Naive thymus-derived CD4-positive, alpha-beta T cell (primary cell): Measurements from ENCODE around the gene FSD1. TPM values are rescaled to one million over a fixed set of nuclear protein-coding genes. Genes with fewer than 3 reads are reported as not detected.

Source experiments
- ATAC-seq: fragments of 150-1000 bp; cut with Tn5 transposase; 2 replicates; pipeline ENCODE4 v1.10.0; 2021; ENCODE audit warnings: mild to moderate bottlenecking, moderate library complexity
- CTCF ChIA-PET: fragments of 350-600 bp; sonication (Branson Sonifier 250); formaldehyde crosslinking; loops from one replicate; lab custom pipeline; 2021; ENCODE audit warnings: antibody characterized with exemption; lab: Charles Lee
- POLR2A ChIA-PET: fragments of 350-600 bp; sonication (Branson Sonifier 250); formaldehyde crosslinking; loops from one replicate; lab custom pipeline; 2021; ENCODE audit warnings: antibody characterized with exemption, inconsistent platforms; lab: Charles Lee
- DNase-seq, 9 donors: peaks; one replicate each; pipeline versions ENCODE4 v3.0.0 to v3.0.0-alpha.2; 2020 to 2022; ENCODE audit warnings: mixed read lengths in 1 of 9
- H3K27ac ChIP-seq: one replicate; pipeline ENCODE4 v1.7.0; 2013; ENCODE audit warnings: mild to moderate bottlenecking, low read depth, low read length, moderate library complexity
- H3K27me3 ChIP-seq, 2 donors: one replicate each; pipeline ENCODE4 v1.7.0; 2013; ENCODE audit warnings: low read length in 2 of 2, mild to moderate bottlenecking in 2 of 2, moderate library complexity in 2 of 2; ENCODE audit not compliant: control insufficient read depth in 2 of 2, insufficient read depth in 2 of 2
- H3K36me3 ChIP-seq, 3 experiments: 1 replicate in 2 of 3; 2 replicates in 1 of 3; pipeline ENCODE4 v1.7.0; 2013; ENCODE audit warnings: low read length in 3 of 3, mild to moderate bottlenecking in 3 of 3, moderate library complexity in 1 of 3; ENCODE audit not compliant: insufficient read depth in 3 of 3, control insufficient read depth in 2 of 3
- H3K4me1 ChIP-seq, 2 donors: one replicate each; pipeline ENCODE4 v1.7.0; 2013; ENCODE audit warnings: low read length in 2 of 2, mild to moderate bottlenecking in 2 of 2, moderate library complexity in 1 of 2; ENCODE audit not compliant: control insufficient read depth in 2 of 2, insufficient read depth in 2 of 2
- H3K4me3 ChIP-seq: 2 replicates; pipeline ENCODE4 v1.7.0; 2013; ENCODE audit warnings: mild to moderate bottlenecking, low read length
- H3K9me3 ChIP-seq, 3 experiments: 1 replicate in 2 of 3; 2 replicates in 1 of 3; pipeline ENCODE4 v1.7.0; 2013; ENCODE audit warnings: low read length in 3 of 3; ENCODE audit not compliant: control insufficient read depth in 2 of 3
- H3K27ac Mint-ChIP-seq, 9 donors: one replicate each; pipeline ENCODE4 v1.8.0; 2020 to 2022; ENCODE audit warnings: mixed read lengths in 9 of 9, mild to moderate bottlenecking in 8 of 9, moderate library complexity in 5 of 9, inconsistent platforms in 2 of 9
- H3K27me3 Mint-ChIP-seq, 5 donors: one replicate each; pipeline ENCODE4 v1.8.0; 2021 to 2022; ENCODE audit warnings: mixed read lengths in 5 of 5, mild to moderate bottlenecking in 1 of 5
- H3K36me3 Mint-ChIP-seq, 5 donors: one replicate each; pipeline ENCODE4 v1.8.0; 2020 to 2022; ENCODE audit warnings: mixed read lengths in 5 of 5, mild to moderate bottlenecking in 3 of 5, inconsistent platforms in 1 of 5
- H3K4me1 Mint-ChIP-seq, 7 donors: one replicate each; pipeline ENCODE4 v1.8.0; 2020 to 2022; ENCODE audit warnings: mixed read lengths in 7 of 7, mild to moderate bottlenecking in 3 of 7, inconsistent platforms in 1 of 7
- H3K4me3 Mint-ChIP-seq, 10 donors: one replicate each; pipeline ENCODE4 v1.8.0; 2020 to 2022; ENCODE audit warnings: mild to moderate bottlenecking in 10 of 10, mixed read lengths in 10 of 10, moderate library complexity in 6 of 10, inconsistent platforms in 2 of 10
- H3K9me3 Mint-ChIP-seq, 11 donors: one replicate each; pipeline ENCODE4 v1.8.0; 2020 to 2022; ENCODE audit warnings: mixed read lengths in 11 of 11, mild to moderate bottlenecking in 4 of 11, inconsistent platforms in 1 of 11, moderate library complexity in 1 of 11
- intact Hi-C, 2 donors: fragments of 100-400 bp; cut with micrococcal nuclease; formaldehyde crosslinking; loops; one replicate each; pipeline ENCODE4 v1.15.1; 2023
- polyA plus RNA-seq, 2 donors: library from polyadenylated mRNA; unstranded; fragments of 300-500 nt; fragmentation: Illumina TruSeq; gene quantifications; one replicate each; pipeline ENCODE4 v1.2.3, GENCODE V29; 2021
- total RNA-seq, 6 experiments: library from RNA in 5 of 6; stranded (reverse) in 5 of 6; gene quantifications; 1 replicate in 5 of 6; 2 replicates in 1 of 6; pipeline ENCODE4 v1.2.3 and lab custom pipeline; 2021 to 2026

The FSD1 gene
- total and polyA plus RNA-seq, 7 experiments from 2014 or later: 0.95 to 18.9 (median 2.3) TPM

- Histone ChIP-seq H3K9me3 (no peaks in the 10 kb centered on the region), H3K27me3 (no peaks in the 10 kb centered on the region), H3K4me1 (peaks cover 4 to 28% of the 10 kb centered on the region in 2 donors), H3K4me3 (peak overlapping the region; percentile 69), H3K36me3 (peaks cover 0 to 11% (median 0%) of the 10 kb centered on the region in 3 experiments), H3K27ac (peak overlapping the region; percentile 73)
- ChIA-PET POLR2A (interaction anchor here (0.6 to 3.5 kb wide), 8 partner anchors 35 to 693 kb away, joined by 3 to 29 read pairs (median 4); partner anchors contain the start of genes CHAF1A, MPND and STAP2), CTCF (interaction anchor here (0.9 to 2.2 kb wide), 3 partner anchors 20 to 50 kb away, joined by 3 to 11 read pairs (median 3); no protein-coding TSS in a partner anchor)
- peak overlapping the region; percentile 88 to 96 (median 93) for H3K27ac Mint-ChIP-seq
- H3K4me1 Mint-ChIP-seq: peaks cover 13 to 70% (median 41%) of the 10 kb centered on the region in 7 donors
- ATAC-seq: peak; percentile 39
- DNase-seq: peak in 5 of 9 donors; percentile 9 to 35 (median 20)
- H3K27me3 Mint-ChIP-seq: no peaks in the 10 kb centered on the region
- peaks cover 0 to 7% (median 0%) of the 10 kb centered on the region in 5 donors for H3K36me3 Mint-ChIP-seq
- H3K9me3 Mint-ChIP-seq: no peaks in the 10 kb centered on the region
- intact Hi-C loops: loop anchor here (1.0 to 5.0 kb wide), 6 partner anchors 27 to 99 kb away; partner anchors contain the start of genes MPND (in 2 of the 2) and SH3GL1 (in 1 of the 2)
- peak overlapping the region; percentile 84 to 98 (median 92) for H3K4me3 Mint-ChIP-seq
Observed at GRCh38 chr19:4301590-4302242, 2.7 kb upstream of the FSD1 start.

GRCh38 chr19:4302243-4302640 is 2.2 kb upstream of the FSD1 start, which contains the start of gene TMIGD2:
Gene TMIGD2, minus strand, starts transcription at chr19:4302389. Its CDS starts 4 bp downstream, at chr19:4302385.
- H3K9me3 ChIP-seq: no peaks in the 10 kb centered on the region
- peak within 1 kb of the TSS; percentile 84 to 98 (median 92) for H3K4me3 Mint-ChIP-seq
- peak in 7 of 9 donors; percentile 25 to 46 (median 38) for DNase-seq
- peaks cover 4 to 28% of the 10 kb centered on the region in 2 donors for H3K4me1 ChIP-seq
- CTCF ChIA-PET: interaction anchor here (0.7 to 2.2 kb wide), 4 partner anchors 19 to 78 kb away, joined by 3 to 11 read pairs (median 3); no protein-coding TSS in a partner anchor
- H3K4me1 Mint-ChIP-seq: peaks cover 13 to 67% (median 41%) of the 10 kb centered on the region in 7 donors
- POLR2A ChIA-PET: interaction anchor here (0.7 to 3.5 kb wide), 9 partner anchors 20 to 694 kb away, joined by 3 to 29 read pairs (median 4); partner anchors contain the start of genes CHAF1A, MPND, MRPL54 and STAP2
- intact Hi-C loops: loop anchor here (1.0 to 5.0 kb wide), 6 partner anchors 26 to 98 kb away; partner anchors contain the start of genes MPND (in 2 of the 2) and SH3GL1 (in 1 of the 2)
- H3K27ac Mint-ChIP-seq: peak within 1 kb of the TSS; percentile 88 to 96 (median 93)
- H3K9me3 Mint-ChIP-seq: no peaks in the 10 kb centered on the region
- H3K27ac ChIP-seq: peak within 1 kb of the TSS; percentile 73
- no peaks in the 10 kb centered on the region for H3K27me3 Mint-ChIP-seq
- H3K4me3 ChIP-seq: peak within 1 kb of the TSS; percentile 69
- peaks cover 0 to 9% (median 0%) of the 10 kb centered on the region in 3 experiments for H3K36me3 ChIP-seq
- H3K27me3 ChIP-seq: no peaks in the 10 kb centered on the region
- ATAC-seq: peak; percentile 34
- H3K36me3 Mint-ChIP-seq: peaks cover 0 to 7% (median 0%) of the 10 kb centered on the region in 5 donors

- Mint-ChIP-seq H3K27me3 (no peaks in the 10 kb centered on the region), H3K36me3 (peaks cover 0 to 4% (median 0%) of the 10 kb centered on the region in 5 donors), H3K4me3 (peak overlapping the region; percentile 59 to 98 (median 78)), H3K27ac (peak overlapping the region in 8 of 9 donors; percentile 48 to 96 (median 84)), H3K4me1 (peaks cover 8 to 50% (median 38%) of the 10 kb centered on the region in 7 donors), H3K9me3 (no peaks in the 10 kb centered on the region)
- no peaks in the 10 kb centered on the region for H3K27me3 ChIP-seq
- H3K4me3 ChIP-seq: peak overlapping the region; percentile 43
- ChIA-PET CTCF (no interaction called here), POLR2A (interaction anchor here (1.3 to 3.5 kb wide), 3 partner anchors 27 to 542 kb away, joined by 3 to 29 read pairs (median 4); partner anchors contain the start of genes MPND and MRPL54)
- H3K36me3 ChIP-seq: no peaks in the 10 kb centered on the region
- peak in 1 of 9 donors; percentile 10 for DNase-seq
- no peak for ATAC-seq
- intact Hi-C loops: loop anchor here (2.0 to 5.0 kb wide), 3 partner anchors 25 to 38 kb away; partner anchors contain the start of gene MPND (in 1 of the 2)
- H3K27ac ChIP-seq: peak overlapping the region; percentile 35
- peaks cover 4 to 28% of the 10 kb centered on the region in 2 donors for H3K4me1 ChIP-seq
- no peaks in the 10 kb centered on the region for H3K9me3 ChIP-seq
Observed at GRCh38 chr19:4303819-4304537, 420 bp upstream of the FSD1 start.

GRCh38 chr19:4305257-4305612 is 837 bp downstream of the FSD1 start:
- ATAC-seq: no peak
- DNase-seq: no peak
- Histone ChIP-seq H3K4me3 (no peak overlapping the region), H3K9me3 (no peaks in the 10 kb centered on the region), H3K27ac (no peak overlapping the region), H3K36me3 (no peaks in the 10 kb centered on the region), H3K27me3 (no peaks in the 10 kb centered on the region), H3K4me1 (peaks cover 4 to 28% of the 10 kb centered on the region in 2 donors)
- intact Hi-C loops: no loop called here
- Mint-ChIP-seq H3K9me3 (no peaks in the 10 kb centered on the region), H3K27ac (peak overlapping the region in 4 of 9 donors; percentile 32 to 52 (median 40)), H3K27me3 (no peaks in the 10 kb centered on the region), H3K36me3 (peaks cover 0 to 4% (median 0%) of the 10 kb centered on the region in 5 donors), H3K4me3 (peak overlapping the region in 9 of 10 donors; percentile 4 to 78 (median 53)), H3K4me1 (peaks cover 8 to 42% (median 33%) of the 10 kb centered on the region in 7 donors)
- POLR2A ChIA-PET: no interaction called here
- CTCF ChIA-PET: interaction anchor here (1.1 kb wide), 1 partner anchor 320 kb away, joined by 3 read pairs; the partner anchor contains the start of gene EEF2

- Mint-ChIP-seq H3K27ac (peak overlapping the region in 5 of 9 donors; percentile 23 to 59 (median 45)), H3K36me3 (peaks cover 0 to 1% (median 0%) of the 10 kb centered on the region in 5 donors), H3K4me3 (peak overlapping the region in 9 of 10 donors; percentile 4 to 78 (median 56)), H3K4me1 (peaks cover 4 to 37% (median 29%) of the 10 kb centered on the region in 7 donors), H3K9me3 (no peaks in the 10 kb centered on the region), H3K27me3 (no peaks in the 10 kb centered on the region)
- H3K27ac ChIP-seq: no peak overlapping the region
- H3K4me1 ChIP-seq: peaks cover 4 to 24% of the 10 kb centered on the region in 2 donors
- no peaks in the 10 kb centered on the region for H3K36me3 ChIP-seq
- intact Hi-C loops: no loop called here
- H3K9me3 ChIP-seq: no peaks in the 10 kb centered on the region
- no peak for ATAC-seq
- POLR2A ChIA-PET: no interaction called here
- DNase-seq: peak in 1 of 9 donors; percentile 1
- no peaks in the 10 kb centered on the region for H3K27me3 ChIP-seq
- H3K4me3 ChIP-seq: no peak overlapping the region
- CTCF ChIA-PET: interaction anchor here (1.1 kb wide), 1 partner anchor 320 kb away, joined by 3 read pairs; the partner anchor contains the start of gene EEF2
Observed at GRCh38 chr19:4305659-4306058, 1.3 kb downstream of the FSD1 start.
